Stomach (tissue), 4 donors: ENCODE results near the gene SORCS3.

Source experiments
- CTCF ChIP-seq, 7 experiments: fragments of 450-650 bp in 4 of 7; fragments of 200-600 bp in 3 of 7; sonication (generic) in 3 of 7; IDR thresholded peaks; one replicate each; pipeline ENCODE4 v1.5.1; 2016 to 2019; ENCODE audit warnings: antibody characterized with exemption in 7 of 7, control low read depth in 2 of 7, mild to moderate bottlenecking in 1 of 7
- POLR2A ChIP-seq, 4 donors: fragments of 450-650 bp; IDR thresholded peaks; one replicate each; pipeline ENCODE4 v1.6.1; 2016; ENCODE audit warnings: antibody characterized with exemption in 4 of 4, control low read depth in 2 of 4, mild to moderate bottlenecking in 1 of 4, moderate library complexity in 1 of 4

- TF ChIP-seq POLR2A (IDR thresholded peaks at IDR 0.05) (no peak), CTCF (IDR thresholded peaks at IDR 0.05) (no peak)
These were observed 161.9 kb downstream of the SORCS3 start for GRCh38 chr10:104802941-104803340.
